IPS-18c (cell line): ENCODE results near the gene DLEC1.
A peak's percentile ranks its signal among the peaks of the same experiment; 100 is the strongest.

Experiments used
- H3K4me3 ChIP-seq: 2 replicates; pipeline ENCODE4 v1.7.0; 2013; ENCODE audit warnings: low read depth, mild to moderate bottlenecking, low read length, moderate library complexity; ENCODE audit not compliant: insufficient read depth
- H3K9me3 ChIP-seq: one replicate; pipeline ENCODE4 v1.6.1; 2013; ENCODE audit warnings: mild to moderate bottlenecking, low read length, moderate library complexity; ENCODE audit not compliant: control insufficient read depth, insufficient read depth

The DLEC1 gene

DNA sequence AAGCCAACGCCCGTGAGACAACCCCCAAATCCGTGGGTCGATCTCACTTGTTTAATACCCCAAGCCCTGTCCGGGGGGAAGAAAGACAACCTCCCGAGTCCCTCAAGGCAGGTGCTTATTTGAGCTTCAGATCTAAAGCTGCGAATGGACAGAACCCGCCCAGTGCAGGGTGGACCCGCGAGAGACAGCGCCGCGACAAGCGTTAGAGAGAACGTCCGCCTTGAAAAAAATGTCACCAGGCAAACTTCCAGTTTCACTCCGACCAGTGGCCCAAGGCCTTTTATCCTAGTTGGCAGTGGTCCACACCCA, 125.6 kb downstream of the DLEC1 start:
- H3K9me3 ChIP-seq: no peaks in the 10 kb centered on the region
- peak overlapping the region; percentile 70 for H3K4me3 ChIP-seq

DNA sequence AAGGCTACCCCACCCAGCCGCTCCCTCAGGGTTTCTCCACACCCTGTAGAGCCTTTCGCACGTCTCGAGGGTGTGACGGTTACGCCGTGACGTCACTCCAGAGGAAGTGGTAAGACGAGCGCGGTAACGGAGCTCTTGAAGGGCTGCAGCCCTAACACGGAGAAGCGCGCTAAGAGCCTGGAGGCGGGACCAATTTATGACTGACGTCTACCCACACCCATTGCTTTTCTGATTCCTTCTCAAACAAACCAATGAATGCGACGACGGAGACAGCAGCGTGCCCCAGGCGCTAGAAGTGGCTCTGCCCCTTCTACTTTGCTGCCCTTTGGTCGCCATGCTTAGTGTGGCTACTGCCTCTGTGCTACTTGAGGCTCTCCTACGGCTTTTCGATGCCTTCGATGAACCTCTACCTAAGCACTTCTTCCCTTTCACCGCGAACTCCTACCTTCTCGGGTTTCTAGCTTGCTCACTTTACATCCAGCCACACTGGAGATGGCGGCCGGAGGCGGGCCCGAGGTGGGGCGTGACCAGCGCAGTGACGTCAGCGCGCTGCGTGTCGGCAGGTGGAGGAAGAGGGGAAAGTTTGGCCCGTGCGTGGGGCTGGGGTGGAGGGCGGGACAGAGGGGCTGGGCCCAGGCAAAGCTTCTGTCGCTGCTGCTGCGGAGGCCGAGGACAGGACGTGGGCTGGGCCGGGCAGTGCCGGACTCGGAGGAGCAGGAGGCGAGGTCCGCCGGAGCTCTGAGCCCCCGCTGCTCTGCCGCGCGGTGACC, 126.1 kb downstream of the DLEC1 start, which contains the start of gene OXSR1:
OXSR1 (plus strand) TSS at position 586 of the 770 bp plus-strand sequence. CDS start 340 bp downstream, outside the sequence.
- H3K9me3 ChIP-seq: no peaks in the 10 kb centered on the region
- H3K4me3 ChIP-seq: peak within 1 kb of the TSS; percentile 70

DNA sequence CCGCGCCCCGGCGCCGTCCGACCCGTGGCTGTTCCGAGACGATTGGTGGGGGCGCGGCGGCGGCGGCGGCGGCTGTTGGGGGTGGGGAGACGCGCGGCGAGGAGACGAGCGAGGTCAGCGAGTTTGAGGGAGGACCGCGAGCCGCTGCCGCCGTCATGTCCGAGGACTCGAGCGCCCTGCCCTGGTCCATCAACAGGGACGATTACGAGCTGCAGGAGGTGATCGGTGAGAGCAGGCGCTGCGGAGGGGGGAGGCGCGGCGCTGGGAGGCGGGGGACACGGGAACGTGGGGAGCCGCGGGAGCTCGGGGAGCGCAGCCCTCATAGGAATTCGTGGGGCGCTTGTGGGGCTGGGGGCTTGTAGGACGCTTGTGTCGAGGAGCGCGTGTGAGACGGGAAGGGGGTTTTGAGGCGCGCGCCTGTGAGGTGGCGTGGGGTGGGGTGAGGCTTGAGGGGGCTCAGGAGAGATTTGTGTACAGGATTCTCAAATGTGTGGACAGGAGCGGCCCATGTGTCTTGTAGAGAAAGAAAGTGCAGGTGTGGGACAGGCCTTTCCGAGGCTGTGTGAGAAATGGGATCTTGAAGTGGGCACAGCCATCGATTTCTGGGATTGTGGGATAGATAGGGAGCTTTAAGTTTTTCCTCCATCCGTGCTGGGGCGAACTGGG, 126.8 kb downstream of the DLEC1 start:
- H3K9me3 ChIP-seq: no peaks in the 10 kb centered on the region
- peak overlapping the region; percentile 70 for H3K4me3 ChIP-seq

DNA sequence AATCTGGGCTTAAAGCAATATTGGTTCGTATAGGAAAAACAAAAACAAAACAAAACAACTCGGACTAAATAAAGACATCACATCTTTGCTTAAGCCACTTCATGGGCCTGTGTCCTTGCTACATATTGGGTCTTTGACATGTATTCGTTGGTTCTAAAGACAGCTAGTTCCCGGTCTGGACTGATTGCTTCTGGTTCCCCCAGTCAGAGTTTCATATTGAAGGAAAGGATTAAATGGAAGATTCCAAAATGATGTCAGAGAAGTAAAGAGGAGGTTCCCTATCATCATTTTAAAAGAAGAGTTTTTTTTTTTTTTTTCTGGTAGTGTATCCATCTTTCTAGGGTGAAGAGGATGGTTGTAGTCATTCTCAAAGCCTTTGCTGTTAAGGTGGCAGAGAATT, 128.6 kb downstream of the DLEC1 start:
- Histone ChIP-seq H3K4me3 (no peak overlapping the region), H3K9me3 (no peaks in the 10 kb centered on the region)

DNA sequence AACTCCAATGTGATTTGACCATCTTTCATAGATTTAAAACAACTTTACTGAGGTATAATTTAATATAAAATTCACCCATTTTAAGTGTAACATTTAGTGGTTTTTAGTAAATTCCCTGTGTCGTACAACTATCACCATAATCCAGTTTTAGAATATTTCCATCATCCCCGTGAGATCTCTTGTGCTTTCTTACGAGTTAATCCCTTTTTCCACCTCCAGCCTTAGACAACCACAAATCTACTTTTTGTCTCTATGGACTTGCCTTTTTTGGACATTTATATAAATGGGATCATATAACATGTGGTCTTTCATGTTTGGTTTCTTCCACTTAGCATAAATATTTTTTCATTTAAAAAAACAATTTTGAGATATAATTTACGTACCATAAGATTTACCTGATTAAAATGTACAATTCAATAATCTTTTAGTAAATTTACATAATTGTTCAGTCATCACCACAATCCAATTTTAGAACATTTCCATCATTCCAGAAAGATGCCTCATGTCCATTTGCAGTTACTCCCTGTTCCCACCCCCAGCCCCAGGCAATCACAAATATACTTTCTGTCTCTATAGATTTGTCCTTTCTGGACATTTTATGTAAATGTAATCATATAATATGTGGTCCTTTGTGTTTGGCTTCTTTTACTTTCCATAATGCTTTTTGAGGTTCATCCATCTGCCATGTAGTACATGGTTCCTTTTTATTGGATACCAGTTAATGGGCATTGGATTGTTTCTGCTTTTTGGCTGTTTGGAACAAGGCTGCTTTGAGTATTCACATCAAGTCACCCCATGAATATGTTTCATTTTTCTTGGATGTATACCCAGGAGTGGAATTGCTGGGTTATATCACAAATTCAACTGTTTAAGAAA, 129.4 kb downstream of the DLEC1 start:
- H3K9me3 ChIP-seq: no peaks in the 10 kb centered on the region
- no peak overlapping the region for H3K4me3 ChIP-seq

DNA sequence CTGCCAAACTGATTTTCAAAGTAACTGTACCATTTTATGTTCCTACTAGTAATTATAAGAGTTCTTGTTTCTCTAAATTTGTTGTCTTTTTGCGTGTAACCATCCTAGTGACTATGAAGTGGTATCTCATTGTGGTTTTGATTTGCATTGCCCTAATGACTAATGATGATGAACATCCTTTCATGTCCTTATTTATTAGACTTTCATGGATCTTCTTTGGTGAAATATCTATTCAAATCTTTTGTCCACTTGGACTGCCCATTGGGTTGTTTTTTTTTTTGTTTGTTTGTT, 130.0 kb downstream of the DLEC1 start:
- Histone ChIP-seq H3K9me3 (no peaks in the 10 kb centered on the region), H3K4me3 (no peak overlapping the region)

DNA sequence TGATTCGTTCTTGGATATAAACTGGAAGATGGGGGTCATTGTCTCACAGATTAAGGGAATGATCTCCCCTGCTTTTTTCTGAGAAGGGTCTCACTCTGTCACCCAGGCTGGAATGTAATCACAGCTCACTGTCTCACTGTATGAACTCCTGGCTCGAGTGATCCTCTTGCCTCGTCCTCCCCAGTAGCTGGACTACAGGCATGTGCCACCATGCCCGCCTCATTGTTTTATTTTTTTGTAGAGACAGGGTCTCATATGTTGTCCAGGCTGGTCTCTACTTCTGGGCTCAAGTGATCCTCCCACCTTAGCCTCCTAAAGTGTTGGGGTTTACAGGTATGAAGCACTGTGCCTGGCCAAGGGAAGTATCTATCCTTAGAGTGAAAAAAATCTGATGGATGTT, 131.7 kb downstream of the DLEC1 start:
- H3K9me3 ChIP-seq: no peaks in the 10 kb centered on the region
- H3K4me3 ChIP-seq: no peak overlapping the region

DNA sequence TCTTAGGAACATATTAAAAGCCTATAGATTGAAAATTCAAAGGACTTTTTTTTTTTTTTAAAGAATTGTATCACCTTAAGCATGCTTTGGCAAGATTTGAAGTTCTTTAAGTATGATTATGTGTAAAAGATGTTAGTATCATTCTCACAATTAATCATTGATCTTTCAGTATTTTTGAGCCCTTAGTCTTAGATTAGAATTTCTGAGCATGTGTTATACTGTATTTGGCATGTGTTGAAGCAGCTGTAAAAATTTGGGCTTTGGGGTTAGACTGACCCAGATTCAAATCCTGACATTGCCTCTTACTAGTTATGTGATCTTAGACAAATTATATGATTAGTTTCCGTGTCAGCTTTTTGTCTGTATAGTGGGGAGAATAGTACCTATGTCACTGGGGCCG, 132.6 kb downstream of the DLEC1 start:
- Histone ChIP-seq H3K9me3 (no peaks in the 10 kb centered on the region), H3K4me3 (no peak overlapping the region)
